Stimulated activated CD4-positive, alpha-beta T cell treated with anti-CD3 and anti-CD28 coated beads, Interleukin-1b, Interleukin-23, amount 100 ng/mL, for 24 hours (primary cell): Measurements from ENCODE around the gene SLC22A31.

ENCODE experiments used
- DNase-seq, 4 experiments: peaks; one replicate each; pipeline ENCODE4 v3.0.0-alpha.2; 2020; ENCODE audit warnings: low read depth in 4 of 4, low spot score in 1 of 4

Gene SLC22A31

DNA sequence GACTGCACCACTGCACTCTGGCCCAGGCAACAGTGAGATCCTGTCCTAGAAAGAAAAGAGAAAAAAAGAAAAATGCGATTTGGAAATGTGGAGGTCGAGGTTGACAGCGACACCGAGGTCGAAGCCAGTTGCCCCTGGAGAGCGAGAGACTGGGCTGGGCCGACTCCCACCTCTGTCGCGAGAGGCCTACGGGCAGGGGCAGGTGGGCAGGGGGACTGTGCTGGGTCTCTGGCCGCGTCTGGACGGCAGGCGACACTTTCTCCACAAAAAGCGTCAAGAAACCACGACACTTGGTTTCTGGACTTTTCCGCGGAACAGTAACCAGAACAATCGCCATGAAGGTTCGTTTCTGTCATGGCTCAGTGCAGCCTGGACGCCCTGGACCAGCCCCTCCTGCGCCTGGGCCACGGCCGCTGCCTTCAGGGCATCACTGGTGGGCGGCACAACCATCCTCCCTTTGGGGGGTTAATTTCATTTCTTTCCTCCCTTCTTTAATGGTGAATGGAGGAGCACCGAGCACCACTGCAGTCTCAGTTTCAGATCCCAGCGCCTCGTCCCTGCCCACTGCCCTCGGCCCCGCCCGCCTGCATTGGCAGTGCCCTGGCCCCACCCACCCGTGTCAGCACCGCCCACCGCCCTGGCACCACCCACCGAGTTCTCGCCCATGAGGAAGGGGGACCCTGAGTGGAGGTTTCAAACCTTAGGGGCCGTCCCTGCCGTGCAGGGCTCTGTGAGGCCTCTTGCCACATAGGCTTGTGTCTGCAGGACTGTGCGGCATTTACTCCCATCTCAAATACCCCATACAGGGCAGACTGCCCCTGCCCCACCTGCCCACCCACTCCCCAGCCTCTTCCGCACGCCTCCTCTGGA lies 47.3 kb downstream of the SLC22A31 start:
- no peak for DNase-seq

DNA sequence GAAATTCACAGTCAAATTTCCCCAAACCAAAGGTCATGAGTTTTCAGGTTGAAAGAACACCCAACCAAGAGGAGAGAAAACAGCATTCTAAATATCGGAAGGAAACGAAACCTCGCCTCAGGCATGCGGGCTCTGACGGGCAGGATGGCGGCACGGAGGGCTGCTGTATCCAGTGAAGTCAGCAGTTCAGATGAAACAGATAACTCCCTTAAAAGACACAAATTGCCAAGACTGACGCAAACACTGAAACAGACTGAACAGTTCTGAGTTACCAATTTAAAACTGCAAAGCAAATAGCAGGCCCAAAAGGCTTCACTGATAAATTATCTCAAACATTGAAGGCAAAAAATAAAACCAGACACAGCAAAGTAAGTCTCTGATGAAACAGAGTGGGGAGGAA lies 49.4 kb downstream of the SLC22A31 start:
- no peak for DNase-seq

DNA sequence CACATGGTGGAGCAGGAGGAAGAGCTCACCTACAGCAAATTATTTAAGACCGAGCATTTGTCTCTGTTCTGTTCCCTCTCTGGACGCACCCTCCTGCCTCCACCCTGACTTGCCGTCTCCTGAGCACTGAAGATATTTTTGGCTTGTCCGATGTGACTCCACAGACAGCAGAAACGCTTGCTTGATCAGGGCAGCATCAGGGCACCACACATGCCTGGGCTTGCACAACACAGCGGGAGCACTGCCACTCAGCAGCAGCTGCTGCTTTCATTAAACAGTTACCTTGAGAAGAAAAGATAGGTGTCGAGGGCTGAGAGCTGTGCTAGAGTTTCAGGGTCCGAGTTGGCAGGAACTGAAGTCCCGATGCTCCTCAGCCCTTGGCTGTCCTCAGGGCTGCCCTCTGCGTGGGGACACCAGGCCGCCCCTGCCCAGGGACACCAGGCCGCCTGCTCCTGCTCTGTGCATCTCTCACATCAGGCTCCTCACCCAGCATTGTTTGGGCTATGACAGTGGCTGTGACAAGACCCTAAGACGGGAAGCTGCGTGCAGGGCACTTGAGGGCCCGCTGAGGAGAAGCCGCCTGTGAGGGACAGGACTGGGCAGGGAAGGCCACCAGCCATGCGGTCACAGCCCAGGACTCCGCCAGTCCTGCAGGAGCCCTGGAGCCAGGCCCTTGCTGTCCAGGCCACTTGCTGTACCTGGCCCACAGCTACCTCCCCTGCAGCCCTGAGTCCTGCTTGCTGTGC lies 50.1 kb downstream of the SLC22A31 start:
- no peak for DNase-seq

DNA sequence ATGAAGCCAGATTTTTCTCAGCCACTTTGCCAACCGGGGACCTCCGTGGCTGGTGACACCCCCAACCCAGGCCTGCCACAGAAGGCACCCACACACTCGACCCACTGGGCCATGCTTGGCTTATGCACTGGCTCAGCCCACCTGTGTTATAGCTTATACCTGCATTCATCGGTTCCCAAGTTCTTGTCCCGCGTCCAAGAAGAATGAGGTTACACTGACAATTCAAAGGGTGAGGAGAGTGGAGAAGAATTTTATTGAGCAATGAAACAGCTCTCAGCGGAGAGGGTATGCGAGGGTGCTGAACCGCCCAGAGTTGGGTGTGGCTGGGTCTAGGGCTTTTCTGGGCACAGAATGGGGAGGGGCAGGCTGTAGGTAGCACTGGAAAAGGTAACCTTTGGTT lies 51.0 kb downstream of the SLC22A31 start:
- no peak for DNase-seq

DNA sequence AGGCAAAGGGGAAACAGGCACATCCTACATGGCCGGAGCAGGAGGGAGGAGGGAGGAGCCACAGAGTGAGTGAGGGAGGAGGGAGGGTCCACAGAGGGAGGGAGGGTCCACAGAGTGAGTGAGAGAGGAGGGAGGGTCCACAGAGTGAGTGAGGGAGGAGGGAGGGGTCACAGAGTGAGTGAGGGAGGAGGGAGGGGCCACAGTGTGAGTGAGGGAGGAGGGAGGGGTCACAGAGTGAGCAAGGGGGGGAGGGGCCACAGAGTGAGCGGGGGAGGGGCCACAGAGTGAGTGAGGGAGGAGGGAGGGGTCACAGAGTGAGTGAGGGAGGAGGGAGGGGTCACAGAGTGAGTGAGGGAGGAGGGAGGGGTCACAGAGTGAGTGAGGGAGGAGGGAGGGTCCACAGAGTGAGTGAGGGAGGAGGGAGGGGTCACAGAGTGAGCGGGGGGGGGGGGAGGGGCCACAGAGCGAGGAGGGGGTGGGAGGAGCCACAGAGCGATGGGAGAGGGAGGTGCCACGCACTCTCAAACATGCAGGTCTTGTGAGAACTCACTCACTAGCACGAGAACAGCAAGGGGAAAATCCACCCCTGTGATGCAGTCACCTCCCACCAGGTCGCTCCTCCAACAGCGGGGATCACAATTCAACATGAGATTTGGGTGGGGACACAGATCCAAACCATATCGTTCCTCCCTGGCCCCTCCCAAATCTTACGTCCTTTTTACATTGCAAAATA lies 53.1 kb downstream of the SLC22A31 start:
- DNase-seq, result no peak

DNA sequence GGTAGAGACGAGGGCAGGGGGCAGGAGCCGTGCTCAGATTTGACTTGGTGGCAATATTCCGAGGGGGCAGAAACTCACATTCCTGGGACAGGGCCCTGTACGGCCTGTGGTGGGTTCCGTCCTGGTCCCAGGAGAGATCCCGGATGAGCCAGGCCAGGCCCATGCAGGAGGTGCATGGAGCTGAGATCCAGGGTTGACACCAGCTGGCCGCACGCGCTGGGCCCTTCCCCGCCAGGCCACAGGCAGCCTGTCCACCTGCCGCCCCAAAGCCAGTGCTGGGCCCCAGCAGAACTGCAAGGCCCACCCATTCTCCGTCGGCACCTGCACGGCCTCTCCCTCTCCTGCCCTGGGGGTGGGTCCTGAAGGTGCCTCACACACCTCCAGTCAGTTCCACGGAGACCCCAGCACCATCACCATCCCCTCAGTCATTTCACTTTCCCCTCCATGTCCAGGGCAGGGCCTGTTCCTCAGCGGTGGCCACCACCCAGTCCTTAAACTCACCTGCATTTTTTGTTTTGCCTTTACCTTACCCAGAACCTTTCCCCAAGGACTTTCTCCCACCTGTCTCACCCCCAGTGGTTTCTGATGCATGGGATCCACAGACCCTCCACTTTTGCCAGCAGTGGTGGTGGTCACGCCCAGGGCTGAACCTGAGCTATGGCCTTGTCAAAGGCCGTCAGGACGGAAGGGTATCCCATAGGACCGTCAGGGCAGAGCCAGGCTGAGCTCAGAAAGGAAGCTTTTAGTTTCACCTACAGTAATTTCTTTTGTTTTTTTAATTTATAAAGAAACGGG lies 53.9 kb downstream of the SLC22A31 start:
- DNase-seq, result no peak
